Choroid plexus epithelial cell (primary cell): Measurements from ENCODE around the gene STYX.
A peak's percentile ranks its signal among the peaks of the same experiment; 100 is the strongest.

ENCODE experiments used
- DNase-seq: peaks from one replicate; pipeline ENCODE4 v3.0.0-alpha.2; 2010; ENCODE audit warnings: low read depth
- H3K4me3 ChIP-seq: 2 replicates; pipeline ENCODE4 v1.5.1; 2011; ENCODE audit warnings: low read depth, mild to moderate bottlenecking, control low read depth, low read length, moderate library complexity
- CTCF ChIP-seq: conservative IDR thresholded peaks from 2 replicates; pipeline ENCODE4 v1.5.1; 2011; ENCODE audit warnings: low read depth, mild to moderate bottlenecking, control low read depth, inconsistent platforms, low read length, moderate library complexity

Gene STYX

DNA sequence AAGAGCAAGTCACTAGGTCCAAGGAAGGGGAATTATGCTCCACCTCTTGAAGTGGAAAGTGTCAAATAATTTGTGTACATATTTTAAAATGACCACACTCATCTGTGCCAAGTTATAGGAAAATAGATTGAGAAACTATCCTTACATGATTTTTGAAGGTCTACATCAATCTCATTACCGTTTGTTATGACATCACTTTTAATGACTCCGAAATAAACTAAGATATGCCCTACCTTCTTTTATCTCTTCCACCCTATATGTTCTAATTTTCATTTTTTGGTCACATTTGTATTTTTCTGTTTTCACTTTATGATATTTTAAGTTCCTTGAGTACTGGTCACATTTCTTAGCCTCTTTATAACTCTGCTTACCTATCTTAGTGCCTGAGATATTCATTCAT, 26.3 kb upstream of the STYX start:
- TF ChIP-seq CTCF: no peak
- H3K4me3 ChIP-seq: no peak overlapping the region
- DNase-seq: no peak

DNA sequence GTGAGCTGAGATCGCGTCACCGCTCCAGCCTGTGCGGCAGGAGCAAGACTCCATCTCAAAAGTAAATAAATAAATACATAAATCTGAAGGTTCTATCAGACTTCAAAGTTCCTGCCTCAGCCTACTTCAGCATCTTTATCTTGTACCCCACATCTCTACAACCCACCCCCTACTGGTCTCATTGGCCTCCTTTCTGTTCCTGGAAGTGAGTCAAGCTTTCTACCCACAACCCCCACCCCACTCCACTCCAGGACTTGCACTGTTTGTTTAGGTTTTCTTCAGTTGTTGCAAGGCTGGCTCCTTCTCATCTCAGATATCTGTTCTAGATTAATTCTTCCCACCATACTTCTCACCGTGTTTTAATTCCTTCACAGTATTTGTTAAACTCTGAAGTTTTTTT, 23.7 kb upstream of the STYX start:
- DNase-seq: peak; percentile 52
- TF ChIP-seq CTCF: no peak
- peak overlapping the region; percentile 76 for H3K4me3 ChIP-seq

DNA sequence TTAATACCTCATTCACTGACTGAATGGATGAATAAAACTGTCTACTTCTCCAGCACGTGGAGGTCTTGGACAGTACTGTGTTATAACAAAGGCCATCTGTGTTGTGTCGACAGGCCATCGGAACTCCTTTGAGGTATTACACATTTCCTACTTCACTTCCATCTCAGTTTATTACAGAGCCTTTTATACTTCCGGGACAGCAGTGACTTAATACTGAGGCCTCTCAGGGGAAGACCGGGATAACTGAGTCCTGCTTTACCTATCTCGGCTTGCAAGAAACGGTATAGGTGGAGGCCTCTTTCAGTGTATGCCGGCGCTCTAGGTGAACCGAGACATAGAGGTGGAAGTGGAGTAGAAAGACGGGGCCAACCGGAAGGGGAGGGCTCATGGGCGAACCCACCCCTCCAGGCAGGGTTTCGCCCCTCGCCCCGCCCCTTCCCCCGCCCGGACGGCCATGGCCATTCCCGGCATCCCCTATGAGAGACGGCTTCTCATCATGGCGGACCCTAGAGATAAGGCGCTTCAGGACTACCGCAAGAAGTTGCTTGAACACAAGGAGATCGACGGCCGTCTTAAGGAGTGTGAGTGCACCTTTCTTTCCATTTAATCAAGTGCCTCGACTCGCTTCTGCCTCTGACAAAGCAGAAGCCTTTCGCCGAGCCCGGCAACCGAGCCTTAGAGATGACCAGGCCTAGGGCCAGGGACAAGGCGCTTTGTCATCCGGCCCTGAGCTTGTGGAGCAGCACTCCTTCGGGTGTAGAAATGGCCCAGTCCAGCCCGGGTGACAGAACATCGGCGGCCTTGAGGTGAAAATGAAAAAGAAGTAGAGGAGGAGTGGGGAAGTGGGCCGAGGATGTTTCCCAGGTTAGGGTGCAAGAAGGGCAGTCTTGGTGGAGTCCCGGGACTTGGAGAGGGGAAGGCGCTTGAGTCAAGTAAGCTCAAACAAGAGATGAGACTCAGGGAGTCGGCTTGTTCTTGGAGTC, 23.0 kb upstream of the STYX start, which contains the start of gene PSMC6:
PSMC6 (plus strand) TSS at position 477 of the 983 bp plus-strand sequence; CDS start at position 497, 20 bp downstream.
- H3K4me3 ChIP-seq: peak within 1 kb of the TSS; percentile 76
- TF ChIP-seq CTCF: no peak
- peak; percentile 93 for DNase-seq

GRCh38 chr14:52711666-52712065, 18.3 kb upstream of the STYX start:
- no peak overlapping the region for H3K4me3 ChIP-seq
- peak; percentile 35 for DNase-seq
- no peak for TF ChIP-seq CTCF

- DNase-seq: no peak
- no peak for TF ChIP-seq CTCF
- no peak overlapping the region for H3K4me3 ChIP-seq
Measured at GRCh38 chr14:52716155-52716554, 13.8 kb upstream of the STYX start.

DNA sequence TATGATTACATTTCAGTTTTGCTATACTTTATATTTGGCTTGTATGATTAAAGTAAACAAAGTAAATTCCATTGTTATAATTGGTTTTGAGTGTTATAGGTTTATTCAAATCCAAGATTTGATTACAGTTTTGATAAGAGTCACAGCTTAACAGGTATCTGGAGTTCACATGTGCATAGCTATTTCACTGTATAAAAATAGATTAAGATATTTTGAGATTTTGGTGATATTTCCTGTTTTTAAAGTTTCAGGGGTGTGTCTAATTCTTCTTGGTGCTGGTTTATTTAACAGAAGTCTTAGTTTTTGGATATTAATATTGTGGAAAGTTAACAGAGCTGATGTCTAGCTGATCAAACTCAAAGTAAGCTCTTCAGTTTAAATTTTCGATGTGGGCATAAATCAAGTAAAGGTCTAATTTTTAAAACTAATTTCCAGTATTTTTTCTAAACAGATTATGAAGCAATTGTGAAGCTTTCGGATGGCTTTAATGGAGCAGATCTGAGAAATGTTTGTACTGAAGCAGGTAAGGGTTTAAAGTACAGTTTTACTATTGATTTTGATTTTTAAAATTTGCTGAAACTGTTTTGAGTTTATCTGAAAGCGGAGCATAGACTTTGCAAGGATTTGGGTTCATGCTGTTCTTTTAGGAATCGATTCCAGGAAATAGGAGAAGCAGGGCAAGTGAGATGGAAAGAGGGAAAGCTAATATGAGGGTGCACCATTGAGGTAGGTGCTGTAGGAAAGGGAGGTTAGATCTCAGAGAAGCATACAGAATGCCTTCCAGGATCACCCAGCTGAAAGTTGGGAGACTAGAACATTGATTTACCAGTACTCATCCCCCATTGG, 6.2 kb upstream of the STYX start:
- no peak for TF ChIP-seq CTCF
- no peak for DNase-seq
- H3K4me3 ChIP-seq: no peak overlapping the region
